ENCODE results near the gene SLC37A1.

- TF ChIP-seq CTCF (conservative IDR thresholded peaks at IDR 0.05), result no peak
- no peak for TF ChIP-seq ZFX (IDR thresholded peaks at IDR 0.05)
These were observed 64.4 kb downstream of the SLC37A1 start for GRCh38 chr21:42578034-42578433.

All from C4-2B (cell line).